K562 (cell line): ENCODE data around the gene CUX1. TPM values are rescaled to one million over a fixed set of nuclear protein-coding genes. Genes with fewer than 3 reads are reported as not detected.

Experiments
- ATAC-seq: fragments of 200-7000 bp; cut with Tn5 transposase; 3 replicates; pipeline ENCODE4 v1.9.1; 2020; ENCODE audit warnings: moderate library complexity
- BruUV-seq: library from RNA; stranded (reverse); fragments of 400-500 nt; replicated peaks from 2 replicates; lab custom pipeline; 2021; lab: Mats Ljungman, UMichigan
- CTCF ChIA-PET: fragments of 300-600 bp; formaldehyde crosslinking; extraction: SDS; loops from one replicate; lab custom pipeline; 2021; ENCODE audit warnings: low intra/inter-chr PET ratio; lab: Yijun Ruan, JAX
- POLR2A ChIA-PET: fragments of 300-600, 350-650 bp; sonication (Branson Sonifier 250); formaldehyde crosslinking; extraction: SDS; loops from one replicate; lab custom pipeline; 2021; ENCODE audit warnings: antibody characterized with exemption, inconsistent platforms; lab: Yijun Ruan, JAX
- DNase-seq, 4 experiments: peaks; one replicate each; pipeline versions ENCODE4 v3.0.0 to v3.0.0-alpha.2; 2011 to 2018; ENCODE audit warnings: low spot score in 3 of 4, mixed read lengths in 3 of 4; ENCODE audit errors: extremely low read depth in 1 of 4
- FAIRE-seq: peaks from 2 replicates; lab custom pipeline; 2011; peaks lifted over from hg19 to GRCh38; lab: Jason Lieb, UNC
- H2AFZ ChIP-seq: 2 replicates; pipeline ENCODE4 v1.6.0; 2011; ENCODE audit warnings: low read depth, low read length, control low read depth, inconsistent platforms
- H3K27ac ChIP-seq: fragments of 200-600 bp; 3 replicates; pipeline ENCODE4 v1.8.0; 2011; ENCODE audit warnings: low read depth, mild to moderate bottlenecking, control low read depth, inconsistent platforms, low read length, moderate library complexity, mixed read lengths; ENCODE audit errors: extremely low read depth
- H3K27me3 ChIP-seq, 2 experiments: fragments of 300-600 bp in 1 of 2; 2 replicates in 1 of 2; 3 replicates in 1 of 2; pipeline versions ENCODE4 v1.6.0 to v1.8.0; 2011; ENCODE audit warnings: inconsistent platforms in 2 of 2, low read length in 2 of 2, mild to moderate bottlenecking in 1 of 2, mixed read lengths in 1 of 2, moderate library complexity in 1 of 2; ENCODE audit not compliant: control insufficient read depth in 2 of 2, insufficient read depth in 2 of 2
- H3K36me3 ChIP-seq: fragments of 300-600 bp; 3 replicates; pipeline ENCODE4 v1.8.0; 2011; ENCODE audit warnings: mild to moderate bottlenecking, low read length, inconsistent platforms; ENCODE audit not compliant: control insufficient read depth, insufficient read depth
- H3K4me1 ChIP-seq, 2 experiments: fragments of 200-600 bp in 1 of 2; replicated peaks in 1 of 2; 2 replicates in 1 of 2; 3 replicates in 1 of 2; pipeline versions ENCODE4 v1.5.1 to v1.8.0; 2011; ENCODE audit warnings: inconsistent platforms in 2 of 2, low read length in 2 of 2, mild to moderate bottlenecking in 1 of 2, mixed read lengths in 1 of 2, moderate library complexity in 1 of 2; ENCODE audit not compliant: control insufficient read depth in 2 of 2, insufficient read depth in 2 of 2
- H3K4me2 ChIP-seq: 2 replicates; pipeline ENCODE4 v1.6.1; 2011; ENCODE audit warnings: low read length, control low read depth, inconsistent platforms, mixed read lengths; ENCODE audit not compliant: insufficient read depth
- H3K4me3 ChIP-seq: fragments of 200-600 bp; sonication (generic), shearing (Covaris generic); 2 replicates; pipeline ENCODE4 v1.5.1; 2016; ENCODE audit warnings: control low read depth, inconsistent platforms
- H3K79me2 ChIP-seq: fragments of 200-600 bp; 3 replicates; pipeline ENCODE4 v1.8.0; 2011; ENCODE audit warnings: low read length, inconsistent platforms; ENCODE audit not compliant: control insufficient read depth, insufficient read depth
- H3K9ac ChIP-seq, 2 experiments: 2 replicates each; pipeline versions ENCODE4 v1.6.0 to v1.6.1; 2011; ENCODE audit warnings: low read depth in 2 of 2, low read length in 2 of 2, control low read depth in 1 of 2, inconsistent platforms in 1 of 2, mild to moderate bottlenecking in 1 of 2, mixed read lengths in 1 of 2; ENCODE audit not compliant: insufficient read depth in 1 of 2
- H3K9me1 ChIP-seq: one replicate; pipeline ENCODE4 v1.6.0; 2011; ENCODE audit warnings: inconsistent platforms, mild to moderate bottlenecking, low read length, moderate library complexity; ENCODE audit not compliant: control insufficient read depth, insufficient read depth
- H3K9me3 ChIP-seq: replicated peaks from 2 replicates; pipeline ENCODE4 v1.5.1; 2011; ENCODE audit warnings: low read depth, low read length, inconsistent platforms; ENCODE audit not compliant: control insufficient read depth, insufficient read depth
- H4K20me1 ChIP-seq: replicated peaks from 2 replicates; pipeline ENCODE4 v1.6.1; 2011; ENCODE audit warnings: low read length, inconsistent platforms, mixed read lengths; ENCODE audit not compliant: control insufficient read depth, insufficient read depth
- BRF2 ChIP-seq: IDR thresholded peaks from 3 replicates; pipeline ENCODE4 v1.6.1; 2011; ENCODE audit warnings: borderline replicate concordance, mild to moderate bottlenecking; ENCODE audit not compliant: insufficient read length, insufficient read depth
- CC2D1A ChIP-seq: fragments of 450-650 bp; IDR thresholded peaks from 2 replicates; pipeline ENCODE4 v1.6.1; 2017; ENCODE audit warnings: mild to moderate bottlenecking
- ERF ChIP-seq: fragments of 450-650 bp; formaldehyde crosslinking; IDR thresholded peaks from 2 replicates; pipeline ENCODE4 v1.4.0; 2020; ENCODE audit warnings: mild to moderate bottlenecking, mixed read lengths
- PCBP2 ChIP-seq: fragments of 200-400 bp; formaldehyde crosslinking; IDR thresholded peaks from 2 replicates; pipeline ENCODE4 v1.6.1; 2018; ENCODE audit warnings: low read length, low read depth, mild to moderate bottlenecking, moderate library complexity; ENCODE audit not compliant: poor library complexity, severe bottlenecking
- PHB2 ChIP-seq: fragments of 450-650 bp; IDR thresholded peaks from 2 replicates; pipeline ENCODE4 v1.6.1; 2017; ENCODE audit warnings: low read depth
- RBM22 ChIP-seq: fragments of 200-400 bp; formaldehyde crosslinking; IDR thresholded peaks from 2 replicates; pipeline ENCODE4 v1.6.1; 2018; ENCODE audit warnings: low read length, low read depth; ENCODE audit not compliant: poor library complexity, severe bottlenecking
- RHOXF2B ChIP-seq: fragments of 250-450 bp; sonication (Bioruptor Pico); conservative IDR thresholded peaks from 2 replicates; pipeline ENCODE4 v1.5.1; 2021
- THRB ChIP-seq: fragments of 450-650 bp; formaldehyde crosslinking; conservative IDR thresholded peaks from 2 replicates; pipeline ENCODE4 v1.4.0; 2022; ENCODE audit warnings: mild to moderate bottlenecking, missing genetic modification characterization
- ZNF212 ChIP-seq: fragments of 450-650 bp; formaldehyde crosslinking; IDR thresholded peaks from 2 replicates; pipeline ENCODE4 v1.4.0; 2020; ENCODE audit warnings: mild to moderate bottlenecking
- WGBS: fragments of 100-300 bp; shearing (Covaris generic); methylation state at CpG from one replicate; pipeline ENCODE4 v1.1.6; 2016; ENCODE audit warnings: low coverage, mixed read lengths; ENCODE audit not compliant: insufficient coverage; ENCODE audit errors: missing lambda C conversion rate; 5-methylcytosine and 5-hydroxymethylcytosine counted together
- in situ Hi-C: fragments of 300-500 bp; cut with MboI; formaldehyde crosslinking; loops from 4 replicates; pipeline ENCODE4 v1.15.0; 2018; ENCODE audit warnings: inconsistent platforms, mixed read lengths
- intact Hi-C: fragments of 100-400 bp; cut with micrococcal nuclease; formaldehyde crosslinking; loops from 2 replicates; pipeline ENCODE4 v1.14.2; 2022
- polyA plus RNA-seq, 8 experiments: library from polyadenylated mRNA; depleted of rRNA in 4 of 8; stranded (reverse) in 5 of 8; unstranded in 3 of 8; fragments of >200 nt; fragmentation: Nextera tagmentation in 2 of 8; fragmentation: Illumina TruSeq in 1 of 8; extraction: Ambion mirVana in 2 of 8; extraction: Trizol in 1 of 8; gene quantifications; 2 replicates each; pipeline versions ENCODE4 v1.2.1 to v1.2.3, GENCODE V29; 2011 to 2014; ENCODE audit warnings: inconsistent platforms in 1 of 8, missing spikeins in 1 of 8
- total RNA-seq, 7 experiments: library from RNA; depleted of rRNA in 6 of 7; stranded (reverse); fragments of >200 nt in 6 of 7; fragmentation: Illumina TruSeq in 2 of 7; extraction: Trizol in 2 of 7; gene quantifications; 2 replicates each; pipeline versions ENCODE4 v1.2.1 to v1.2.3, GENCODE V29; 2011 to 2021; ENCODE audit warnings: low replicate concordance in 1 of 7

Gene CUX1
- total and polyA plus RNA-seq, 9 of the 15 experiments (the other 6 are each of a cell fraction or from before 2014, with no cell fraction given) = 3.6 to 55.3 (median 25.2) TPM

DNA sequence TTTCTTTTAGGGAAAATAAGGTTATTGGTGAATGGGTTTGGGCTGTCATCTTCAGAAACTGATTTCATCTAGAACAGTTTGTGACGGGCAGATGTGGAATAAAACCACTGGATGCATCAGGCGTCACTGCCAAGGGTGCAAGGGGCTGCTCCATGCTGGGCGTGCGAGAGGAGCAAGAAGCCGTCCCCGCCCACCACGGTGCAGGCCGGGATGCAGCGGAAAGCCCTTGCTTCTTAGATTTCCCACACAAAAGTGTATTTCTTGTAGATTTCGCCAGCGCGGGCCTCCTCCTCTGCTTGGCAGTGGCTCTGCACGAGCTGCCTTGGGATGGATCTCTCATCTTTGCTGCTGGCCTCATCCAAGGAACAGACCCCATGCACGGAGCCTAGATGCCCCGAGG lies 189.3 kb downstream of the CUX1 start:
- CTCF ChIA-PET = no interaction called here
- H3K79me2 ChIP-seq = peaks cover 11% of the 10 kb centered on the region; the same call in 2 of the 3 replicates
- H3K4me2 ChIP-seq = no peak overlapping the region
- no peak overlapping the region for H3K27ac ChIP-seq
- no peaks in the 10 kb centered on the region for H3K27me3 ChIP-seq
- TF ChIP-seq ERF (CRISPR knock-in tag) = no peak
- TF ChIP-seq RBM22 = peak; percentile 67
- no peaks in the 10 kb centered on the region for H3K9me3 ChIP-seq
- in situ Hi-C loops (no loop called here), intact Hi-C loops (no loop called here)
- no peak overlapping the region; a peak in 1 of 4 replicates for H3K9ac ChIP-seq
- peaks cover 12% of the 10 kb centered on the region for H4K20me1 ChIP-seq
- no peak overlapping the region for H3K4me3 ChIP-seq
- POLR2A ChIA-PET = no interaction called here
- 96% methylated on average over 15 of the region's 15 CpGs for WGBS
- H3K36me3 ChIP-seq = 0 out of 3 replicates have a peak, but pooled peaks cover 2% of the 10 kb centered on the region
- DNase-seq (no peak), FAIRE-seq (no peak), ATAC-seq (no peak)
- no peaks in the 10 kb centered on the region for H3K9me1 ChIP-seq
- H2AFZ ChIP-seq = no peak overlapping the region
- peaks cover 0 to 4% of the 10 kb centered on the region in 2 experiments; a peak in 1 of 5 replicates for H3K4me1 ChIP-seq
- no TSS peak for BruUV-seq

- Histone ChIP-seq H2AFZ (no peak overlapping the region), H3K27me3 (no peaks in the 10 kb centered on the region), H3K9ac (peak overlapping the region in 1 of 2 experiments; percentile 73; a peak in 1 of 4 replicates), H3K79me2 (peaks cover 8% of the 10 kb centered on the region; the same call in 2 of the 3 replicates), H3K36me3 (0 out of 3 replicates have a peak, but pooled peaks cover 2% of the 10 kb centered on the region), H3K9me1 (no peaks in the 10 kb centered on the region), H3K4me2 (no peak overlapping the region), H3K9me3 (no peaks in the 10 kb centered on the region), H3K27ac (no peak overlapping the region), H3K4me1 (no peaks in the 10 kb centered on the region; a peak in 1 of 5 replicates), H3K4me3 (no peak overlapping the region), H4K20me1 (peaks cover 5% of the 10 kb centered on the region)
- DNase-seq (no peak), ATAC-seq (no peak), FAIRE-seq (no peak)
- intact Hi-C loops = no loop called here
- BruUV-seq = no TSS peak
- no peak for TF ChIP-seq RHOXF2B (CRISPR knock-in tag)
- no peak for TF ChIP-seq CC2D1A
- TF ChIP-seq THRB (CRISPR knock-in tag) = no peak
- no peak for TF ChIP-seq PHB2
- TF ChIP-seq BRF2 = no peak
- TF ChIP-seq ZNF212 (CRISPR knock-in tag) = no peak
- no peak for TF ChIP-seq PCBP2
- CTCF ChIA-PET = no interaction called here
- POLR2A ChIA-PET = no interaction called here
- 95% methylated on average over 12 of the region's 12 CpGs for WGBS
- in situ Hi-C loops = no loop called here
Measured at GRCh38 chr7:102008535-102009262, 191.3 kb downstream of the CUX1 start.
